ENCODE data around the gene CLDN14.

- TF ChIP-seq CTCF (conservative IDR thresholded peaks at IDR 0.05; ENCODE audit: low read depth in 2 of 2): no peak
- TF ChIP-seq POLR2AphosphoS5 (IDR thresholded peaks at IDR 0.05; ENCODE audit: low read depth): no peak
- TF ChIP-seq EZH2 (IDR thresholded peaks at IDR 0.05; ENCODE audit: low read depth, unreplicated experiment): no peak
- no peak for TF ChIP-seq CREB1 (CRISPR knock-in tag; IDR thresholded peaks at IDR 0.05; ENCODE audit: low read depth)
- TF ChIP-seq EZH2phosphoT487 (IDR thresholded peaks at IDR 0.05; ENCODE audit: unreplicated experiment): no peak
- TF ChIP-seq ETS1 (IDR thresholded peaks at IDR 0.05): no peak
- no peak for TF ChIP-seq JUNB (IDR thresholded peaks at IDR 0.05; ENCODE audit: unreplicated experiment)
Observed at GRCh38 chr21:36425286-36425685, 54.6 kb downstream of the CLDN14 start.
